AG09309 (cell line): ENCODE results near the gene TMEM117.

Experiments used
- DNase-seq: peaks from one replicate; pipeline ENCODE4 v3.0.0-alpha.2; 2010; ENCODE audit warnings: low read depth
- H3K4me3 ChIP-seq: 2 replicates; pipeline ENCODE4 v1.5.1; 2011; ENCODE audit warnings: mild to moderate bottlenecking, low read depth, low read length, moderate library complexity; ENCODE audit not compliant: control insufficient read depth
- TF ChIP-seq, protein P1 (sequence below): IDR thresholded peaks from 2 replicates; pipeline ENCODE4 v1.5.1; 2011; ENCODE audit warnings: mild to moderate bottlenecking, low read depth, low read length, inconsistent platforms; ENCODE audit not compliant: insufficient read depth, control insufficient read depth; ENCODE audit errors: missing control alignments

The TMEM117 gene

DNA sequence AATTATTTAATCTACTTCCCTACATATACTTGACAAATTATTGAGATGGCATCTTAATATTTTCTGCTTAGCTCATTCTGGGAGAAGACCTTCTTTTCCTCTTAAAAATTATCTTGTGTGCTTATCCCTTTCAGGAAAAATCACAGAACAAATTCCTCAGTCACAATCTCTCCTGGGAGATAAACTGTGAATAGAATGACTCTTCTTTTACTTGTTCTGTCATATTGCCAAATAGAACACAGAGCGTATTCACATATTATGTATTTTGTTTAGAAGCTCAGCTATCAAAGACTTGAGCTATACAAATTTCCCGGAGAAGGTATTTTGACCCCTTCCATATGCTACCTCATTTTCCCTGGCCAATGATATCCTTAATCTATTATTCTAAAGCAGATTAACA is 146.7 kb downstream of the TMEM117 start:
- no peak overlapping the region for H3K4me3 ChIP-seq
- no peak for DNase-seq
- TF ChIP-seq, protein P1, sequence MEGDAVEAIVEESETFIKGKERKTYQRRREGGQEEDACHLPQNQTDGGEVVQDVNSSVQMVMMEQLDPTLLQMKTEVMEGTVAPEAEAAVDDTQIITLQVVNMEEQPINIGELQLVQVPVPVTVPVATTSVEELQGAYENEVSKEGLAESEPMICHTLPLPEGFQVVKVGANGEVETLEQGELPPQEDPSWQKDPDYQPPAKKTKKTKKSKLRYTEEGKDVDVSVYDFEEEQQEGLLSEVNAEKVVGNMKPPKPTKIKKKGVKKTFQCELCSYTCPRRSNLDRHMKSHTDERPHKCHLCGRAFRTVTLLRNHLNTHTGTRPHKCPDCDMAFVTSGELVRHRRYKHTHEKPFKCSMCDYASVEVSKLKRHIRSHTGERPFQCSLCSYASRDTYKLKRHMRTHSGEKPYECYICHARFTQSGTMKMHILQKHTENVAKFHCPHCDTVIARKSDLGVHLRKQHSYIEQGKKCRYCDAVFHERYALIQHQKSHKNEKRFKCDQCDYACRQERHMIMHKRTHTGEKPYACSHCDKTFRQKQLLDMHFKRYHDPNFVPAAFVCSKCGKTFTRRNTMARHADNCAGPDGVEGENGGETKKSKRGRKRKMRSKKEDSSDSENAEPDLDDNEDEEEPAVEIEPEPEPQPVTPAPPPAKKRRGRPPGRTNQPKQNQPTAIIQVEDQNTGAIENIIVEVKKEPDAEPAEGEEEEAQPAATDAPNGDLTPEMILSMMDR, result no peak

DNA sequence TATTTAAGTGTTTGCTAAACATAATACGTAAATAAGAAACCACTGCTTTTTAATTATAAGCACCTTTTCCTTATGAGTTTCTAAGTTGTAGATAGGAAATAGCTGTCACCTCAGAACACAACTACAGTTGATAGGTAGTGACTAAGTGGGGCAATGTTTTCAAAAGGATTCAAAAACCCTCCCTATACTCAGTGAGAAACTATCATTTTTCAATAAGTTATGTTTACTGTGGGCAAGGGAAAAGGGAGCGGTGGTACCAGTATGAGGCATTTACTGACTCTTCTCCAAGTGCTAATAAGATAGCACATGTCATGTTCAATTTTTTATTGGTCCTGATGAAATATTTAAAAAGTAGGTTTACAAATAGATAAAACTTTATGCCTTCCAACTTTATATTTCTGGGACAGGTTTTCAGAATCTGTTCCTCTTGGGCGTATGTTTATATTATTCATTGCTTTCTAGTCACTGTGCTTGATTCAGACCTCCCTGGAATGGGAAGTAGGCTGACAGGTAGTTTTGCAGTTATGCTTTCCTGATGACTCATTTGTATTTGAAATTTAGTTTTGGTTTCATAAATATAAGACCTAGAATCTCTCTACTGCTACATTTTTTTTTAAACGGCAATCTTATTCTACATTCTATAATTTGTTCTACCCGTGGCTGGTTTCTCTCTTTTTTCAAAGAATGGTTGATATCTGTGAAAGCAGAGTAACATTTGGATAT is 153.1 kb downstream of the TMEM117 start:
- no peak overlapping the region for H3K4me3 ChIP-seq
- no peak for DNase-seq
- TF ChIP-seq, protein P1, result no peak

DNA sequence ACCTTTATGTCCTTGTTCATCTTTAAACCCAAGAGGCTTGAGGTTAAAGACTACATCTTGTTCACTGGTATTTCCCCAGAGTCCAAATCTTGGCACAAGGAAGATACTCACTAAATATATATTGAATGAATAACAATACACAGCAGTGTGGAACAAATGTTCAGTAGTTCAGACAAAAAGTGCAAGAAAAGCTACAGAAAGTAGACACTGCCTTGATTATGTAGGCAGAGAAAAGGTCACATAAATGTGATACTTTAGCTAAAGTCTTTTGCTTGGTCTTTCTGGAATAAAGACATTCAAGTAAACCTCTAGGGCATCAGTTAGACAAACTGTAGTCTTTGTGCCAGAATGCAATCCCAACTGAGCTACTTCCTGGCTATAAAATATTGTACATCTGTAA is 157.0 kb downstream of the TMEM117 start:
- TF ChIP-seq, protein P1, result no peak
- DNase-seq, result no peak
- H3K4me3 ChIP-seq, result no peak overlapping the region

DNA sequence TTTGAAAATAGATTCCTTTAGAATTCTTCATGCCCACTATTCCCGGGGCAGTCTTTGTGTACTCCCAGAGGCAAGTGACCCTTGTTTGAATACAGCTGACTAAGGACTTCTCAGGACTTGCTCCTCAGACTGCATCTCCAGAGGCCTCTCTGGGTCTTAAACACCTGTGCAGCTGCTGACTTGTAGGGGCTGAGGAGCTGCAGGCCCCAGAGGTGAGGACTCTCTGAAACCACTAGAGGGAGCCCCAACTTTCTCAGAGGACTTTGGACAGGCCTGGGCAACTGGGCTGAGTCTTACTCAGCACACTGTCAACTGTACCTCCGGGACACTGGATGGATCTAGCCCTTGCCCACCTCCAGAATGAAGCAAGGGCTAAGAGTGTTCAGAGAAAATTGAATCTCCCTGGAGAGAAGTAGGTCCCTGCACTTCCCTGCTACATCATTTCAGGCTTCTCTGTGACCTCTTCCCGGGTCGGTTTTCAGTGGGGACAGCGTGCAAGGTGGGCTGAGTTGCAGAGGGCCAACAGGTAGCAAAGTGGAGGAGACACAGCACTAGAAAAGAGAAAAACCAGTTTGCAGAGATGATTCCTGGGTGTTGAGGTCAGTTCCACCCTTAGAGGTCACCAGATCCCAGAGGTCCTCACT is 164.6 kb downstream of the TMEM117 start:
- no peak overlapping the region for H3K4me3 ChIP-seq
- TF ChIP-seq, protein P1, result peak; percentile 79
- DNase-seq, result peak; percentile 18

DNA sequence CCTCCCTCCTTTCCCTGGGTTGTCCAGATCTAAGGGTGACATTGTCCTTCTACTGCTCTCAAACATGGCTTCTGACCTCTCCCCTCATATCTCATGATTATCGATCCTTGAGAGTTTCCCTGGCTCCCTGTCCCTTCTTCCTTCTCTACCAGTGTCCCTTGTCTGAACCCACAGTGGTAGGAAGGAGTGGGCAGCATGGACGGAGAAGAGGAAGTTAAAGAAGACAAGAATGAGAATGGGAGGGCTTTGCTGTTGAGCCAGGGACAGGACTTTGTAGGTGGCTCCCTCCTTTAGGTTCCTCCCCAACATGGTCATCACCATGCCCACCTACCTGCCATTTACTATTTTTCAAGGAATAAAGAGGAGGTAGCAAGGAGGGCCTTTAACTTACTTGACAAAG is 166.7 kb downstream of the TMEM117 start:
- TF ChIP-seq, protein P1, result no peak
- no peak for DNase-seq
- H3K4me3 ChIP-seq, result no peak overlapping the region

DNA sequence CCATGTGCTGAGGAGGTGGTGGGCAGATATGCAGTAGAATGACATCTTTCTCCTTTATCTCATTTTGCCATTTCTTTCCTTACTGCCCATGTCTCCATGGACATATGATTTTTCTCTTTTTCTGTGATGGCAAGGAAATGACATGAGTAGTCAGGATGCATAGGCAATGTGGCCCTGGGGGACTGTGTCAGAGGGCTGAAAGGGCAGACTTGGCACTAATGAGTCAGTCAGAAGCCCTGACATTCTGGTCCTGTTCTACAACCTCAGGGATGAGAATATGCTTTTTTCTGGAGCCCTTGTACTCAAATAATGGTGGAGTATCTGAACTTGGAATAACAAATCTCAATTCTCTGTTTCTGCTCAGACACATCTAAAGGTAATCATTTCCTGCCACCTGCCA is 167.8 kb downstream of the TMEM117 start:
- H3K4me3 ChIP-seq, result no peak overlapping the region
- no peak for DNase-seq
- TF ChIP-seq, protein P1, result no peak
